K562 (cell line): ENCODE data around the gene LBHD1. TPM values are rescaled to one million over a fixed set of nuclear protein-coding genes. Genes with fewer than 3 reads are reported as not detected.

ENCODE experiments used
- AFF1 ChIP-seq, 2 experiments: fragments of 450-650 bp; IDR thresholded peaks; 2 replicates each; pipeline ENCODE4 v1.6.1; 2018; ENCODE audit warnings: mild to moderate bottlenecking in 2 of 2, low read depth in 1 of 2; ENCODE audit not compliant: partially characterized antibody in 2 of 2
- ARID4B ChIP-seq: sonication (generic); formaldehyde crosslinking; IDR thresholded peaks from 2 replicates; pipeline ENCODE4 v1.8.0; 2022; ENCODE audit warnings: mild to moderate bottlenecking, missing genetic modification reagents
- BACH1 ChIP-seq: fragments of 200-800 bp; sonication (Bioruptor generic); IDR thresholded peaks from 2 replicates; pipeline ENCODE4 v1.6.1; 2016; ENCODE audit warnings: missing genetic modification characterization, missing compliant biosample characterization
- GTF2A2 ChIP-seq: IDR thresholded peaks from 2 replicates; pipeline ENCODE4 v1.6.1; 2016; ENCODE audit warnings: mild to moderate bottlenecking, missing genetic modification characterization, missing compliant biosample characterization
- HES1 ChIP-seq: fragments of 450-650 bp; IDR thresholded peaks from 2 replicates; pipeline ENCODE4 v1.6.1; 2016; ENCODE audit warnings: low read depth, mild to moderate bottlenecking, moderate library complexity
- MXD1 ChIP-seq: fragments of 250-450 bp; sonication (Bioruptor Pico); IDR thresholded peaks from 2 replicates; pipeline ENCODE4 v1.8.0; 2021; ENCODE audit warnings: borderline replicate concordance, mild to moderate bottlenecking, moderate library complexity; ENCODE audit not compliant: poor library complexity, severe bottlenecking
- PPARD ChIP-seq: fragments of 250-450 bp; sonication (Bioruptor Pico); IDR thresholded peaks from 2 replicates; pipeline ENCODE4 v1.8.0; 2022; ENCODE audit warnings: inconsistent platforms, mild to moderate bottlenecking, moderate library complexity
- SIRT6 ChIP-seq: IDR thresholded peaks from one replicate; pipeline ENCODE4 v1.6.1; 2012; ENCODE audit warnings: low read depth, mild to moderate bottlenecking, control low read depth, inconsistent platforms, low read length, moderate library complexity
- U2AF1 ChIP-seq: fragments of 200-400 bp; formaldehyde crosslinking; optimal IDR thresholded peaks from 2 replicates; pipeline ENCODE3; 2017; ENCODE audit warnings: mild to moderate bottlenecking, low read depth, low read length, moderate library complexity
- ZFPM2 ChIP-seq: fragments of 250-450 bp; sonication (Bioruptor Pico); IDR thresholded peaks from 2 replicates; pipeline ENCODE4 v1.5.1; 2022; ENCODE audit warnings: mild to moderate bottlenecking
- ZKSCAN8 ChIP-seq: fragments of 200-800 bp; sonication (Bioruptor generic); IDR thresholded peaks from 2 replicates; pipeline ENCODE4 v1.6.1; 2016; ENCODE audit warnings: missing genetic modification characterization, missing compliant biosample characterization
- ZNF124 ChIP-seq: sonication (generic); formaldehyde crosslinking; IDR thresholded peaks from 2 replicates; pipeline ENCODE4 v1.8.1; 2022; ENCODE audit warnings: missing genetic modification reagents
- ZNF347 ChIP-seq: fragments of 450-650 bp; formaldehyde crosslinking; IDR thresholded peaks from 2 replicates; pipeline ENCODE4 v1.4.0; 2020; ENCODE audit warnings: low read depth, mild to moderate bottlenecking, moderate library complexity
- ZNF431 ChIP-seq: sonication (generic); formaldehyde crosslinking; IDR thresholded peaks from 2 replicates; pipeline ENCODE4 v1.8.0; 2022; ENCODE audit warnings: mild to moderate bottlenecking, missing genetic modification reagents
- ZNF644 ChIP-seq: fragments of 200-800 bp; sonication (Bioruptor generic); IDR thresholded peaks from 2 replicates; pipeline ENCODE4 v1.6.1; 2016; ENCODE audit warnings: low read depth, missing genetic modification characterization, missing compliant biosample characterization
- polyA plus RNA-seq, 8 experiments: library from polyadenylated mRNA; depleted of rRNA in 4 of 8; stranded (reverse) in 5 of 8; unstranded in 3 of 8; fragments of >200 nt; fragmentation: Nextera tagmentation in 2 of 8; fragmentation: Illumina TruSeq in 1 of 8; extraction: Ambion mirVana in 2 of 8; extraction: Trizol in 1 of 8; gene quantifications; 2 replicates each; pipeline versions ENCODE4 v1.2.1 to v1.2.3, GENCODE V29; 2011 to 2014; ENCODE audit warnings: inconsistent platforms in 1 of 8, missing spikeins in 1 of 8
- total RNA-seq, 7 experiments: library from RNA; depleted of rRNA in 6 of 7; stranded (reverse); fragments of >200 nt in 6 of 7; fragmentation: Illumina TruSeq in 2 of 7; extraction: Trizol in 2 of 7; gene quantifications; 2 replicates each; pipeline versions ENCODE4 v1.2.1 to v1.2.3, GENCODE V29; 2011 to 2021; ENCODE audit warnings: low replicate concordance in 1 of 7
- TF ChIP-seq, protein P1 (sequence below): fragments of 250-450 bp; sonication (Bioruptor Pico); IDR thresholded peaks from 2 replicates; pipeline ENCODE4 v1.5.1; 2021; ENCODE audit warnings: mild to moderate bottlenecking

The LBHD1 gene
- total and polyA plus RNA-seq, 9 of the 15 experiments (the other 6 are each of a cell fraction or from before 2014, with no cell fraction given): 2.6 to 28.0 (median 12.5) TPM

DNA sequence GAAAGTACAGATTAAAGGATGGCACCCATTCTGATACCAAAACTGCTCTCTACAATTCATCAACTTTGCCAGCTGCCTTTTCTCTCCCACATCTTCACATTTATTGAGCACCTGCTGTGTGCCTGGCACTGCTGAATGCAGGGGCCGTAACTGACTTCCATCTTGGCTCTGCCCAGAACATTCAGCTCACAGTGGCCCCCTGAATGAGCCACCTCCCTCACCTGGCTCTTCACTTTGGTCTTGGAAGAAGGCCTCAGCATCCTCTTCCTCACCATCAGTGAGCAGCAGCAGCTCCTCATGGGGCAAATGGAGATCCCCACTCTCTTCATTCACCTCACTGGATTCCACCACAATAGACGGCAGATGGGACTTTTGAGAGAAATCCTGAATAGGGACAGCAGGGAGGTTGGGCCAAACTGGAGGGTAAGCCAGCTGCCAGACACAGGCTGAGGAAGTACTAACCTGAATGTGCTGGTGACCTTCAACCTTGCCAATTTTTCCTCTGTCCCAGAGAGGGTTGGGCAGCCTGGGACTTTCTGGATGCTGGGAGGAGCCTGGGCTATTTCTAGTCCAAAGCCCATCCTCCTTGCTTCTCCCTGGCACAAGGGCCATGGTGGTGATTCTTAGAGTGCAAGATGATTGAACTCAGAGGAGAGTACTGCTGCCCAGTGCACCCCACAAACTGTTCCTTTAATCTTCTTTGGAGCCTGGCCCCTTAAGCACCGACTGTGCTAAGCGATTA, 2.5 kb downstream of the LBHD1 start (continued):
- TF ChIP-seq ZNF124 (CRISPR knock-in tag): no peak
- TF ChIP-seq HES1: no peak
- TF ChIP-seq ARID4B (CRISPR knock-in tag): 0 out of 2 replicates have a peak, but pooled peaks have one; percentile 28
- no peak for TF ChIP-seq ZNF644 (tag)
- TF ChIP-seq, protein P1, sequence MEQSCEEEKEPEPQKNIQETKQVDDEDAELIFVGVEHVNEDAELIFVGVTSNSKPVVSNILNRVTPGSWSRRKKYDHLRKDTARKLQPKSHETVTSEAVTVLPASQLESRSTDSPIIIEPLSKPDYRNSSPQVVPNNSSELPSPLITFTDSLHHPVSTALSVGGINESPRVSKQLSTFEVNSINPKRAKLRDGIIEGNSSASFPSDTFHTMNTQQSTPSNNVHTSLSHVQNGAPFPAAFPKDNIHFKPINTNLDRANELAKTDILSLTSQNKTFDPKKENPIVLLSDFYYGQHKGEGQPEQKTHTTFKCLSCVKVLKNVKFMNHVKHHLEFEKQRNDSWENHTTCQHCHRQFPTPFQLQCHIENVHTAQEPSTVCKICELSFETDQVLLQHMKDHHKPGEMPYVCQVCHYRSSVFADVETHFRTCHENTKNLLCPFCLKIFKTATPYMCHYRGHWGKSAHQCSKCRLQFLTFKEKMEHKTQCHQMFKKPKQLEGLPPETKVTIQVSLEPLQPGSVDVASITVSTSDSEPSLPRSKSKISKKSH: no peak
- TF ChIP-seq ZFPM2 (CRISPR knock-in tag): no peak
- no peak for TF ChIP-seq SIRT6
- no peak for TF ChIP-seq ZNF431 (CRISPR knock-in tag)
- no peak for TF ChIP-seq U2AF1
- no peak for TF ChIP-seq ZNF347
- no peak for TF ChIP-seq BACH1 (tag)
- no peak for TF ChIP-seq AFF1 (IDR thresholded peaks at IDR 0.05; ENCODE audit: low read depth in 1 of 2, partially characterized antibody in 2 of 2)
- TF ChIP-seq GTF2A2 (tag): no peak
- peak; percentile 90 for TF ChIP-seq ZKSCAN8
- no peak for TF ChIP-seq PPARD (CRISPR knock-in tag)
- TF ChIP-seq MXD1 (CRISPR knock-in tag): no peak
